ENCODE measurements around the gene CD82.

Gene CD82

DNA sequence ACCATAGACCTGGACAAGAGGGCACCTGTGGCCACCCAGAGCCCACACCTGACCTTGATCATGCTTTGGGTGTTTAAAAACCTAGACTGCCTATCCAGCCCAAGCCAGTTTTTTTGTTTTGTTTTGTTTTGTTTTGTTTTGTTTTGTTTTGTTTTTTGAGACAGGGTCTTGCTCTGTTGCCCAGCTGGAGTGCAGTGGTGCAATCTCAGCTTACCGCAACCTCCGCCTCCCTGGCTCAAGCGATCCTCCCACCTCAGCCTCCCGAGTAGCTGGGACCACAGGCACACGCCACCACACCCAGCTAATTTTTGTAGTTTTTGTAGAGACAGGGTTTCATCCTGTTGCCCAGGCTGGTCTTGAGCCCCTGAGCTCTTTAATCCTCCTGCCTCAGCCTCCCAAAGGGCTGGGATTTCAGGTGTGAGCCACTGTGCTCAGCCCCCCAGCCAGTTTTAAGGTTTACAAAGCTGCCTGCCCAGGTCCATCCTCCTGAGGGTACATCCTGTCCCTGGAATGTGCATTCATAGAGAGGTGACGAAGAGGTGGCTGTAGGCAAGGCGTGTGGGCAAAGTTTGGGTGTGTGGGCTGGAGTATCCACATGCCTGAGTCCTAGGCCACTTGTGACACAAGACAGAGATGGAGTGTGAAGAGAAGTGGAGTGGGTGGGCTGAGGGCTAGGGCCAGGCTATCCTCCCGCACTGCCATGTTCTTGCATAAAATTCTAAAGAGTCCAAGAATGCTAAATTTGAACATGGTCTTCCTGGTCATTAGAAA lies 3.3 kb upstream of the CD82 start:
- no peak for DNase-seq

DNA sequence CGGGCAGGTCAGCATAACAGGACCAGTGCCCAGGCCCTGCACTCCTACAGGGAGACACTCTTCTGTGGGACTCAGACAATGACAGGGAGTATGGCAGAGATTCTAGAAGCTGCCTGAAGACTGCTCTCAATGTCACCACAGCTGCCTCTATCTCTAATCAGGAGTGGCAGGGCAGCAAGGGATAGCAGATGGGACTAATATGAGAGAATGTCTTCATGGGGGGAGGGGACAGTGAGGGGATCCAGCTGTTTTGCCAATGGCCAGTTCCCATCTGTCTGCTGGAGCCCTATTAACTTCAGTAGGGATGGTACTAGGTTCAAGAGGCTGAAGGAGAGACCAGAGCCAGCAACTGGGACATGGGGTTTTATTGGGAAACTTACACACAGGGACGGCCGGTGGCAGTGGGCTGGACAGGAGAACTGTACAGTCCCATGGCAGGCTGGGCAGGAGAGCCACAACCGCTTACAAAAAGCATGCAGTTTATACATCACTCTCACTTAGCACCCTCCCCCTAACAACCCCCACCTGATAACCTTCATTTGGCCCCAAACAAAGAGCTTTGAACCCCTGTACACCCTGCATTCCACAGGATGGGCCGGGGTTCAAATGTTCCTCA lies 2.5 kb upstream of the CD82 start:
- no peak for DNase-seq

DNA sequence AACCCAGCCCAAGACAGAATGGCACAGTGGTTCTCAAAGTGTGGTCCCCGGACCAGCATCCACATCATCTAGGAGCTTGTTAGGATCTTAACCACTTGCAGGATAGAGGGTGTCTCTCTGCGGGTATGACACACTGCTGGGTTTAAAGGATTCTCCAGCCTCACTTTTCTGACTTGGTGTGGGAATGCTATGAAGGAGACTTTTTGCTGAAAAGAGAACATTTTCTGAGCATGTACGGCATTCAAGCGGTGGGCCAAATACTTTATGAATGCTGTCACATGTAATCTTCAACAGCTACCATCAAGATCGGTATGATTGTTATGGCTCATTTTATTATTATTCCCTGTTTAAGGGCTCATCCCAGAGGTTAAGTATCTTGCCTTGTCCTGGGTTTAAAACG lies 1.8 kb upstream of the CD82 start:
- DNase-seq = no peak

DNA sequence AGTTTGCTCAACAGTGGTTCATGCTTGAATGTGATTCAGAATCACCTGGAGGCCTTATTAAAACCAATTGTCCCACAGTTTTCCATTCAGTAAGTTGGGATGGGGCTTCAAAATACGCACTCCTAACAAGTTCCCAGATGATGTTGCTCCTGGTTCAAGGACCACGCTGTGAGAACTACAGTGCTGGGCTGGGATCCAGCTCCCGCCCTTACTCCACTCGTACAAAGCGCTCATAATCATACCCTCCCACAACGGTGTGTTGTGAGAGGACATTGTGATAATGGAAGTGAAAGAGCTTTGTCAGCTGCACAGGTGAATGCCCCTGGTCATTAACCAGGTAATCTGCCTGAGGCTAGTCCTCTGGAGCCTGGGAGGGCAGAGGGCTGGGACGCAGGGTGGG lies 1.3 kb upstream of the CD82 start:
- no peak for DNase-seq

DNA sequence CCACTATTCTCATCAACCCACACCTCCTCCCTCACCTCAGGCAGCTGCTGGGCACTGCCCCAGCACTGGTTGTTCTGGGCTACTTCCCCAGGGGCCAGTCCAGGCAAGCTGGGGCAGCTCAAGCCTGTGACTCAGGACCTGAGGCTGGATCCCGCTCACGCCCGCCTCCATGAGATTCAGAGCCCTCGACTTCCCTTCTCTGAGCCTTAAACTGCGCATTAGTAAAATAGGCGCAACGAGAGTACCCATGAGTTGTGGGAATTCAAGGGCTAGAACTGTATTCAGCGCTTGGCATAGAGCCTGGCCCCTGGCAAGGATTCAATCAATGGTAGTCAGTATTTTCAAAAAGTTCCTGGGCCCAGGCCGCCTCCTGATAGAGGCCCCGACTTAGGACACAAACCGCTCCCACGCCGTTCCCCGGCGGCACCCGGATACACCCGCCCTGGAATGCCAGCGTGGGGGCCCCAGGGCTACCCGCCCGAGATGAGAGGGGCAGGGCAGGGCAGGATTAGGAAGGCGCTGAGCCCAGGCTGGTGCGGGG lies 723 bp upstream of the CD82 start:
- peak; percentile 67 for DNase-seq

DNA sequence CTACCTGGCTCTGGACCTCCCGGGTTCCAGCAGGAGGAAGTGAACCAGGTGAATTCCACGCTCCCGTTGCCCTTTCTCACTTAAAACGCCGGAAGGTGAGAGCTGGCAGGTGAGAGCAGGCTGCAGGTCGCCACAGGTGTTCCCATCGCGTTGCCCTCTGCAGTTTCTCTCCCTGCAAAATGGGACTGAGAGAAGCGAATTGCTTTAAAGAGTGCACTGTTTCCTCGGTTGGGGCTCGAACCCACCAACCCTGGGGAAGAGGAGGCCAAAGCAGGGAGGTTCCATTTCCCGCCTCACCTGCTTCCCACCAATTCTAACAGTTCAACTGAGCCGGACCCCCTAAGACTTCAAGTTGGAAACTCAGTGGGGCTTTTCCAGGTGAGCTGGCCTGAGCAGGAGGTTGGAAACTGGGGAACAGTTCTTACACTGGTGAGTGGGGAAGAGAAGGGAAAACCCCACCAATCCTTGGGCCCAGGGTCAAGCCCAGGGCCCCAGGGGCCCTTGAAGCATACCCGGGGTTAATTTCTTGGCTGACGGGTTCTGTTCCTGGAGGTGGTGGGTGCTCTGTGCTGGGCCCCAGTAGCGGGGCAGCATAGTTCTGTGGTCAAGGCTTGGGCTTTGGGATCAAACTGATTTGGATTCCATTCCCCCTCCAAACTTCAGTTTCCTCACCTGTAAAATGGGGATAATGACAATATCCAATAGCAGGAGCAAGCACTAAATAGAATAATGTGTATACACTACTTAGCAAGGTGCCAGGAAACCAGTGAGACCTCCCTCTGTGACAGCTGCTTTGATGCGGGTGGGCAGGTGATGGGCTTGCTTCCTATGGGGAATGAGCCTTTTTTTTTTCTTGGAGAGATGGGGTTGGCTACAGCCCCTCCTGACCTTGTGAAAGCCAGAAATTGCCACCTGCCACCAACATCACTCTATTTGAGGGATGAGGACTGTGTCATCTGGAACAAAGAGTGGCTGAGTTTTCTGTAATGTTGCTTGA lies 788 bp downstream of the CD82 start:
- DNase-seq = no peak

DNA sequence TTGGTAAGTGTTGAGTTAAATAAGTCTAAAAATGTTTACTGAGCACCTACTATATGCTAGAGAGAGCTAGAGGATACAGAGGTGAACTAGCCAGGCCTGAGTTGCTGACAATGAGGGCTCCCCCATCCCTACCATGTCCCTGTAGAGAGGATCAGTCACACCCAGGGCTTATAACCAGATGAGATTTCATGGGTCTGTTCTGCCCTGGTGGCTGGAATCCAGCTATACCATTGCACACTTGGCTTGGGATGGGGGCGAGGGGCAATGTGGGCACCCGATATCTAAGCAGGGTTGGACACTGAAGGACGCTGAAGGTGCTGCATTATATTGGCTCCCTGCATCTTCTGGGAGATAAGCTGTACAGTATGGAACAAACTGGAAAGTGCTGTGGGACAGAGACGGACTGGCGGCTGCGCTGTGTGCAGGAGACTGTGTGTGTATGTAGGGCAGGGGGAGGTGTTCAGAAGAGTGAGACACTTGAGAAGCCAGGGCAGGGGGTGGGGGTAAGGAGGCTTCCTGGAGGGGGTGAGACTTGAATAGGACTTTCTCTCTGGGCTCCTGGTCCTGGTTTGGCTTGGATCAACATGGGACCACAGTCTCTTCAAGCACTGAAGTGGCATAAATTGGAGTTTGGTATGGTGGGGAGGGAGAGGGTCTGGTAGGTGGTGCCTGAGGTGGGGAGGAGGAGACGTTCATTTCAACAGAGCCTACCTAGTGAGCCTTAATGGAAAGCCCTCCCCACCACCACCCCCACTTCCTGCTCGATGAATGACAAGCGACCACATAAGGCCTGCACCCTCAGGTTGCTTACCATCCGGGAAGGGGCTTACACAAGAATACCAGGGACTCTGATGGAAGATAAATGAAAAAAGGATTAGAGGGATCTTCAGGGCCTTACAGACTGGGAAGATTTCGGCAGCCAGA lies 1.8 kb downstream of the CD82 start:
- DNase-seq = no peak

DNA sequence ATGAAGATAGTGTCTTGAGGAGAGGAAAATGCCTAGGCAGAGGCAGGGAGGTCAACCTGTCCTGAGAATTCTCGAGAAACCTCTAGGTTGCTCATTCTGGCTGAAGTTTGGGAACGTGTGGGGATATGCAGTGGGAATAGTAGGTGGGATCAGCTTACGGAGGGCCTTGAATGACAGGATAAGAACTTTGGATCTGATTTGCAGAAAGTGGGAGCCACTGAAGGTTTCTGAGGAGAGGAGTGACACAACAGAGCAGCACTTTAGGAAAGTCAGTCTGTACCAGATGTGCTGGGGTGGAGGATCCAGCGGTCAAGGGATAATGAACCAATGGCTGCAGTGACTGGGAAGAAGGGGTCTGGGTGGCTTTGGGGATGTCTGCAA lies 2.4 kb downstream of the CD82 start:
- DNase-seq = no peak

DNA sequence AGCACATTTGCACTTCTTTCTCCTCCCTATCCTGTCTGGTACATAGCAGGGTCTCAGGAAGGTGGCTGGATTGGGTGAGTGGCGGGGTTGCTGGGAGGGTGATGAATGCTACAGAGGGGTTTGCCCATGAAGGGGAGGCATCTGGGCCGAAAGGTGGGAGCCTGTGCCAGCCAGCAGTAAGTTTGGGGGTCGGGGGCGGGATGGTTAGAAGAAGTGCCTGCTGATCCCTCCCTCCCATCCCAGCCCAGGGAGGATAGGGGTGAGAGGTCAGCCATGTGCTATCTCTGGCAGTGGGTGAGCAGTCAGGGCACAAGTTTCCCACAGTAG lies 2.8 kb downstream of the CD82 start:
- DNase-seq = no peak

DNA sequence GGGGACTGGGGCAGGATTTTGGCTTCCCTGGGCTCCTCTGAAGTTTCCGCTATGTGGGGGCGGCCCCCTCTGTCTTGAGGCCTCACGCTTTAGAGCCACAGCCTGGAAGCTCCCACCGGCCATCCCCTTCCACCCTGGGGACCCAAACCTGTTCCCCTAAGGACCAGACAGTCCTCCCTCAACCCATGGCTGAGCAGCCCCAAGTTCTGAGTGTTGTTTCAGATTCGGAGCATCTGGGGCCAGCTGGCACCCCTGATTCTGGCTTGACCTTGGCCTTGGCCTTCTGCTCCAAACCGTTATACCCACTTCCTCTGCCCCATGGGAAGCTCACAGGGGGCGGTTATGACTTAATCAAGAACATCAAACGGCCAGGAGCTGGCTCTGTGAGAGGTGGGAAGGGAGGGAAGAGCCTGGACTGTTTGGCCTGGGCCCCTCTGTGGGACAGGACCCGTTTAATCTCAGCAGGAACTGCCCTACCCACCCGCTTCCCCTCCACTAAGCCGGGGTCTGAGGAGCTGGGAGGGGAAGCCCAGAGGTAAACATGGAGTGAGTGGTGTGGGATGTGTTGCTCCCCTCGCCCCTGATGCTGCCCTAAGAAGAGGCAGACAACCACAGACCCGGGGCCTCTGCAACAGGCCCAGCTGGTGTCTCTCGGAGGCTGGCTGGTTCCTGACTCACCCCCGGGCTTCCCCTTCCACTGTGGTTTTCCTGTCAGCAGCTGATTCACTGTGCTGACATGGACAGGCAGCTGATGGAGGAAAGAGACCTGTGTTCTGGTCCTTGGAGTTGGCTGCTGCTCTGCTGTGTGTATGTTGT lies 3.4 kb downstream of the CD82 start:
- peak; percentile 91 for DNase-seq

DNA sequence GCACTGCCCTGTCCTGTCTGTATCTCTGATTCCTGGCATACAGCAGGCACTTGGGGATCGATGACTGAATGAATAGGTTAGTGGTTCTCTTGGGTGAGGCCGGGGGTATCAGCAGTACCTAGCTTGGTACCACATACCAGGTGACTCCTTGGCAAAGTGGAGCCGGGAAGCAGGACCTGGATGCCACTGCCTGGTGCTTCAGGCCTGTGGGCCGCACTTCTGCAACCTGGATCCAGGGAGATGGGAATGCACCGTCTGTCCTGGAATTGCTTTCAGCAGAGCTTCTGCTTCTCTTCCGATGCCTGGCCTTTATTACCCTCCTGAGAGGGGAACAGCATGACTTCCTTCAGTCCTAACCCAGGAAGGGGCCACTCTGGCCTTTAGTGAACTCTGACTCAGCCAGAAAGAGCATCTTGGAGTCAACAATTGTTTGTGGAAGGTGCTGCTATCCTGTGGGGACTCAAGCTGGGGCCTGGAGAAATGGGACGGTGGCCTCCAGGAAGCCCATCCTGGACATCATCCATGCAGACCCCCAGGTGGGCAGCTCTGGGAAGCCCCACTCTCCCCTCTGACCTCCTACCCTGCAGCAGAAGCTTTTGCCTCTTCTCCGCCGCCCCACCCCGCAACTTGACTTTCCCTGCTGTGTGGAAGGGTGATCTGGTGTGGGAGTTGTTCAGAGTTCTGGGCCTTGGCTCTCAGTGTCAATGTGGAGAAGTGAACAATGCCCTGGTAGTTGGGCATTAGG lies 5.1 kb downstream of the CD82 start:
- DNase-seq = no peak

DNA sequence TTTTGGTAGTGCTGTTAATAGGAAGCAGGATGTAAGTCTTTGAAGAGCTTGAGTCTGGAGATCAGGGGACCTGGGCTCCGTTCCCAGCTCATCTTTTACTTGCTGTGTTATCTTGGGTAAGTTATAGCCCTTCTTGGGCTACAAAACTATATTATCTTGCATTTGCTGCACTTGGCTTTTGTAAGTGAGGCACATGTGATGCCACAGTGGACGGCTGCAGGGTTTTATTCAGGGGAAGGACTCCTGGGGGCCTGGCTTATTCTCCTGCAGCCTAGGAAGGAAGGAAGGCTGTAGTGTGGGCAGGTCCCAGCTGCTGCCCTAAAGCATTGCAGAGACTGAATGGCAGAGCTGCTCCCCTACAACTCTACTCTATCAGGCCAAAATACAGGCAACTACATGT lies 6.4 kb downstream of the CD82 start:
- DNase-seq = no peak

DNA sequence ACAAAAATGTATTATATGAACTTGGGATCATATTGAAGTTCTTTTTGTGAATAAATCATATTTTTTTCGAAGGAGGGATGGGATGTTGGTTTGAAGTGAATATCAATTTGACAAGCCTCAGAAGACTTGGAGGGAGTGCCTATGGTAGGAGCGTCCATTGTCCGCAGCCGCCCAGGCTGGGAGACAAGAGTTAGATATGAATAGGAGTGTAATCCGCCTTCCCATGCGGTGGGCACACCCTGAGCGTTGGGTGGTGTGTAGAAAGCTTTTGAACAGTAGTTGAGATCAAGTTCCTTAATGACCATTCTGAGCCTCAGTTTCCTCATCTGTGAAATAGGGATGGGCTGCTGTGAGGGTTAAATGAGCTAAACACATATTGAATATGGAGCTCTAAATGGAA lies 7.0 kb downstream of the CD82 start:
- no peak for DNase-seq

DNA sequence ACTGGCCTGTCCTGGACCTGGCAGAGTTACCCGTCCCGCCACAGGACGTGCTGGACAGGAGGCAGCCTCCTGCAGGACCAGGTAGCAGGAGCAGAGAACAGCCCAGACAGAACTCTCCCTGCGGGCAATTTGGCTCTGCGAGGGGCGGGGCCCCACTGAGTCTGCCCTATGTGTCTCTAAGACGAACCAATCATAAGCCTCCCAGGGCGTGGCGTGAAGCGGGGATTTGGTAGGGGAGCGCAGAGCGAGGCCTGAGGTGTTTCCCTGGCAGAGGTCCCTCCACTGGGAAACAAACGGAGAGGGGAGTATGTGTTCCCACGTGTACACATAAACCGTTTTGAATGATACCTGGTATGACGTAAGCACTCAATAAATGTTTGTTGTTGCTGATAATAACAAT lies 7.4 kb downstream of the CD82 start:
- DNase-seq = no peak

DNA sequence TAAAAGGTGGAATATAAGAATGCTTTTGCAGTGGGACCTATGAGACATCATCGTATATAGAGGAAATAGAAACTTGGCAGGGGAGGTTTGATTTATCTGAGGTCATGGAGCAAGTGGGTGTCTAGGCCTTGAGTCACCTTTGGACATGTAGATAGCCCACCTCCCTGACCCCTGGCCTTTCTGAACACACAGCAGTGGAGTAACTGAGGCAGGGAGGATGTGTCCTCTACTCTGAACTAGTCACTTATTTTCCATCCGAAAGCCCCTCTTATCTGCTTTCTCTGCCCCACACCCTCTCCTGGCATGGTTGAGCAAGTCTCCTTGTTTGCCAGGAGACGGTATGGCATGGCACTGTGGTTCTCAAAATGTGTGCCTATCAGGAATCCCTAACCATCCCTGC lies 7.9 kb downstream of the CD82 start:
- DNase-seq = no peak

DNA sequence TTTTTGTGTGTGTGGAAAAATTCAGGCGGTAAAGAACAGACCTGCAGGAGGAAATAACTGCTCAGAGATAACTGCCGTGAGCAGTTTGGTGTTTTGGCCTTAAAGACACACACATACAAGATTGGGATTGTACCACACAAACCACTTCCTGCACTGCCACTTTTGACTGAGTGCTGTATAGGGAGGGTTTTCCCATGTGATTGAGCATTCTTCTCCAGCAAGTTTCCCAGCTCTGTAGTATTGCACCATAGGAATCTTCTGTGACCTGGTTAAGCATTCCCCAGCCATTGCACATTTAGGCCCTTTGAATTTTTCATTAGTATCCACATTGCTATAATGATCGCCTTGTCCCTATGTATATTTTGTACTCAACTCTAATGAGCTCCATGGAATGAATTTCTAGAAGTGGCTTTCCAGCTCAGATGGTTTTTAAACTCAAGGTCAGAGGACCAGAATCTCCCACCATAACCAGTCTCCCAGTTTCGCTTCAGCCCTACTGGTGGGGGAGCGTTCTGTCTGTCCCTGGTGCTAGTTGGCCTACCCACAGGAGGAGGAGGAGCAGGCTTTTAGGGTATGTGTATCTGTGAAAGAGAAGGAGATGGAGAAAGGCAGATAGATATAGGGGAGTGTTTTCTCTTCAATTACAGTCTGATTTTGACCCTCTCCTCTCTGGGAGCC lies 9.3 kb downstream of the CD82 start:
- peak; percentile 77 for DNase-seq

DNA sequence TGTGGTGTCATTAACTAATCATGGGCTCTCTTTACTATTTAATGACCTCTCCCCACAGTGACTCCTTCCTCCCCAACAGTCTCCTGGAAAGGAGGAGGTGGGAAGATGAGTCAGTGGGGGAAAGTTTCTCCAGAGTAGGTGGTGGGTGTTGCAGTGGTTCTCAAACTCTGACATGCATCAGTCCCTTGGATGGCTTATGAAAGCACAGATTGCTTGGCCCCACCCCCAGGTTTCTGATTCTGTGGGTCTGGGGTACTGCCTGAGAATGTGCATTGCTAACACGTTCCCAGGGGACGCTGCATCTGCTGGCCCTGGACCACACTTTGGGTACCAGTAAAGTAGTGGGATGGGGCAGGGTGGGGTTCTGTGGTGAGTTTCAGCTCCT lies 9.8 kb downstream of the CD82 start:
- no peak for DNase-seq

DNA sequence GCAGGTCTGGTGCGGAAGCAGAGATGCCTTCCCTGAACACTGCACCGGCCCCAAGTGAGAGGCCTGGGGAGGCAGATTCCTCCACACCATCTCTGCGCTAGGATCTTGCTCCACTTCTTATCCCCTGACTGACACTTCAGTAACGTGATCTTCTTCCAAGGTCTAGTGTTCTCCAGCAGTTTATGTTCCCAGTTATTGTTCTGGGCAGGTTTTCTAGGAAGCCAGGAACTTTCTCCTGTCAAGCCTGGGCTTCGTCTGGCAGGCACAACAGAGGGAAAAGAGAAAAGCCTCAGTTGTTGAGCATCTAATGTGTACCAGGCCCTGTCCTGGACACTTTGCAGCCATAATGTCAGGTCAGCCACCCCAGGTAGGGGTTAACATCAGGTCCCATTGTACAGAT lies 10.5 kb downstream of the CD82 start:
- DNase-seq = no peak

DNA sequence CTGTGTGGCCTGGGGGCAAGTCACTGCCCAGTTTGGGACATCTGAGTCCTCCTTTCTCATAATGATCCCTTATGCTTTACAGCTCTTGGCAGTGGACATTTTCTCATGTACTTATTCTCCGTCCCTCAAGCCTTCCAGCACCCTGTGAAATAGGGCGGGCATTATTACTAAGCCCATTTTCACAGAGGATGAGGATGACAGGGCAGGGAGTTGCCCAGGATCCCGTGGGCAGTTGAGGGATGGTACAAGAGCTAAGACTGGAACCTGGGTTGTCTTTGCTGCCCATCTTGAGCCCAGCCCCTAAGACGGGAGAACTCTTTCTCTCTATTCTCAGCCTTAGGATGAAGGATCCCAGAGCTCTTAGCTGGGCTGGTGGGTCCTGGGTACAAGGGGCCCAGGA lies 11.2 kb downstream of the CD82 start:
- DNase-seq = no peak

DNA sequence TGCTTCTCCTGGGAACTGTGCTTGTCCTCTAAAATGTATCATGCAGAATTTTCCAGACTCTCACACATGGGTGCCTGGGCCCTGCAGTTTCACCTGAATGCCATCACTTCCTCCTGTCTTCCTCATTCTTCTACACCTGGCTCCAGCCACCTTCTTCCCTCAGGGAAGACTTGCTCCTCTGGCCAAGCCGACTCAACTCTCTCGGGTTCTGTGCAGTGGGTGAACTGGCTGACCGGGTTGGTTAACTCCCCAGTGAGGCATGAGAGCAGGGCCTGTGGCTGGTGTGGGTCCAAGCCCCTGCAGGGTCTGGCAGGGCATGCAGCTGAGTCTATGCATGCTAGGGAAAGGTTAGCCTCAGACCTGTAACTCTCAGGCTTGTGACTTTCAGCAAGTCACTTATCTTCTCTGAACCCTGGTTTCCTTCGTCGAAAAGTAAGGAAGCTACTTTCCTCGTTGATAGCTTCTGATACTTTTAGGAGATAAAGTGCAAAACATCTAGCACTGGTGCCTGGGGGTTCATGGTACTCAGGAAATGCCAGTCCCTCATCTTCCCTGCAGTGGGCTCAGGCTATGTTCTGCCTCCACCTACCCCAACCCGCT lies 11.9 kb downstream of the CD82 start:
- no peak for DNase-seq
